ENCODE measurements around the gene MMD. TPM values are rescaled to one million over a fixed set of nuclear protein-coding genes. Genes with fewer than 3 reads are reported as not detected.
"Not testable (repeated sequence)": the region's sequence is repeated elsewhere in the genome, so short reads cannot be mapped to it uniquely, and the experiment has no call there.

MMD gene
- total RNA-seq, 5 donors from 2014 or later (not counting 1 experiment from before 2014, with no cell fraction given), result 12.8 to 26.3 (median 17.5) TPM

- CTCF ChIA-PET, result no interaction called here
- peaks cover 0 to 53% of the 10 kb centered on the region in 2 donors for H3K36me3 ChIP-seq (ENCODE audit: control insufficient read depth in 2 of 2, extremely low read depth in 1 of 2, insufficient read depth in 1 of 2, low read length in 1 of 2)
Observed at GRCh38 chr17:55410722-55411462, 10.7 kb downstream of the MMD start.

GRCh38 chr17:55409030-55409800, 12.4 kb downstream of the MMD start:
- H3K27me3 Mint-ChIP-seq, result no peaks in the 10 kb centered on the region
- DNase-seq (no peak), ATAC-seq (replicated peaks in 1 of 4) (no peak)
- H3K4me1 Mint-ChIP-seq, result peaks cover 0 to 7% (median 6%) of the 10 kb centered on the region in 3 donors
- Histone ChIP-seq H3K27ac (ENCODE audit: low read length) (no peak overlapping the region), H3K36me3 (ENCODE audit: control insufficient read depth in 2 of 2, extremely low read depth in 1 of 2, insufficient read depth in 1 of 2, low read length in 1 of 2) (peaks cover 0 to 56% of the 10 kb centered on the region in 2 donors), H3K4me3 (ENCODE audit: control insufficient read depth in 1 of 2, extremely low read depth in 1 of 2, low read length in 1 of 2) (no peak overlapping the region), H3K9me3 (no peaks in the 10 kb centered on the region), H3K4me1 (ENCODE audit: control insufficient read depth in 1 of 2, extremely low read depth in 1 of 2, insufficient read depth in 2 of 2, low read length in 2 of 2) (no peaks in the 10 kb centered on the region), H3K27me3 (replicated peaks in 1 of 2; ENCODE audit: control insufficient read depth in 2 of 2, extremely low read depth in 1 of 2, insufficient read depth in 2 of 2, low read length in 1 of 2) (no peaks in the 10 kb centered on the region)
- ChIA-PET POLR2A (no interaction called here), CTCF (no interaction called here)
- peaks cover 72% of the 10 kb centered on the region for H3K36me3 Mint-ChIP-seq
- H3K9me3 Mint-ChIP-seq, result no peaks in the 10 kb centered on the region
- H3K27ac Mint-ChIP-seq, result no peak overlapping the region
- no peak overlapping the region for H3K4me3 Mint-ChIP-seq
- no CpG with 5 or more reads among the region's 4 CpGs for WGBS (ENCODE audit: insufficient coverage)

More at GRCh38 chr17:55410722-55411462, 10.7 kb downstream of the MMD start:
- 88% methylated on average over 1 of the region's 5 CpGs for WGBS (ENCODE audit: insufficient coverage)
- DNase-seq, result no peak
- POLR2A ChIA-PET, result interaction anchor here in 1 of 2 donors (0.7 kb wide), 2 partner anchors 49 to 157 kb away, joined by 3 to 6 read pairs; no protein-coding TSS in a partner anchor
- Histone ChIP-seq H3K27ac (ENCODE audit: low read length) (no peak overlapping the region), H3K27me3 (replicated peaks in 1 of 2; ENCODE audit: control insufficient read depth in 2 of 2, extremely low read depth in 1 of 2, insufficient read depth in 2 of 2, low read length in 1 of 2) (no peaks in the 10 kb centered on the region), H3K9me3 (no peaks in the 10 kb centered on the region), H3K4me1 (ENCODE audit: control insufficient read depth in 1 of 2, extremely low read depth in 1 of 2, insufficient read depth in 2 of 2, low read length in 2 of 2) (no peaks in the 10 kb centered on the region), H3K4me3 (ENCODE audit: control insufficient read depth in 1 of 2, extremely low read depth in 1 of 2, low read length in 1 of 2) (no peak overlapping the region)
- Mint-ChIP-seq H3K27ac (no peak overlapping the region), H3K4me1 (peaks cover 0 to 17% (median 15%) of the 10 kb centered on the region in 3 donors), H3K27me3 (no peaks in the 10 kb centered on the region), H3K9me3 (no peaks in the 10 kb centered on the region), H3K4me3 (no peak overlapping the region), H3K36me3 (peaks cover 62% of the 10 kb centered on the region)
- no peak for ATAC-seq (replicated peaks in 1 of 4)

GRCh38 chr17:55407641-55408566, 13.7 kb downstream of the MMD start:
- H3K9me3 ChIP-seq, result no peaks in the 10 kb centered on the region
- Mint-ChIP-seq H3K27me3 (no peaks in the 10 kb centered on the region), H3K36me3 (peaks cover 67% of the 10 kb centered on the region), H3K4me3 (no peak overlapping the region), H3K4me1 (no peaks in the 10 kb centered on the region), H3K27ac (no peak overlapping the region), H3K9me3 (no peaks in the 10 kb centered on the region)
- no peaks in the 10 kb centered on the region for H3K27me3 ChIP-seq (replicated peaks in 1 of 2; ENCODE audit: control insufficient read depth in 2 of 2, extremely low read depth in 1 of 2, insufficient read depth in 2 of 2, low read length in 1 of 2)
- CTCF ChIA-PET, result no interaction called here
- H3K27ac ChIP-seq (ENCODE audit: low read length), result no peak overlapping the region
- H3K4me1 ChIP-seq (ENCODE audit: control insufficient read depth in 1 of 2, extremely low read depth in 1 of 2, insufficient read depth in 2 of 2, low read length in 2 of 2), result no peaks in the 10 kb centered on the region
- POLR2A ChIA-PET, result no interaction called here
- H3K36me3 ChIP-seq (ENCODE audit: control insufficient read depth in 2 of 2, extremely low read depth in 1 of 2, insufficient read depth in 1 of 2, low read length in 1 of 2), result peaks cover 0 to 51% of the 10 kb centered on the region in 2 donors
- WGBS (ENCODE audit: insufficient coverage), result no CpG with 5 or more reads among the region's 5 CpGs
- H3K4me3 ChIP-seq (ENCODE audit: control insufficient read depth in 1 of 2, extremely low read depth in 1 of 2, low read length in 1 of 2), result no peak overlapping the region
- no peak for ATAC-seq (replicated peaks in 1 of 4)
- DNase-seq, result no peak

GRCh38 chr17:55405600-55405999, 16.0 kb downstream of the MMD start:
- DNase-seq (no peak), ATAC-seq (replicated peaks in 1 of 4) (no peak)
- no peaks in the 10 kb centered on the region for H3K9me3 ChIP-seq
- no peak overlapping the region for H3K4me3 ChIP-seq (ENCODE audit: control insufficient read depth in 1 of 2, extremely low read depth in 1 of 2, low read length in 1 of 2)
- no peak overlapping the region for H3K27ac ChIP-seq (ENCODE audit: low read length)
- H3K4me3 Mint-ChIP-seq, result no peak overlapping the region
- H3K27me3 ChIP-seq (replicated peaks in 1 of 2; ENCODE audit: control insufficient read depth in 2 of 2, extremely low read depth in 1 of 2, insufficient read depth in 2 of 2, low read length in 1 of 2), result no peaks in the 10 kb centered on the region
- H3K4me1 ChIP-seq (ENCODE audit: control insufficient read depth in 1 of 2, extremely low read depth in 1 of 2, insufficient read depth in 2 of 2, low read length in 2 of 2), result no peaks in the 10 kb centered on the region
- H3K36me3 ChIP-seq (ENCODE audit: control insufficient read depth in 2 of 2, extremely low read depth in 1 of 2, insufficient read depth in 1 of 2, low read length in 1 of 2), result peaks cover 0 to 51% of the 10 kb centered on the region in 2 donors
- H3K36me3 Mint-ChIP-seq, result peaks cover 62% of the 10 kb centered on the region
- no CpG with 5 or more reads among the region's 1 CpG for WGBS (ENCODE audit: insufficient coverage)
- no peaks in the 10 kb centered on the region for H3K9me3 Mint-ChIP-seq
- H3K27ac Mint-ChIP-seq, result no peak overlapping the region
- no peaks in the 10 kb centered on the region for H3K4me1 Mint-ChIP-seq
- no peaks in the 10 kb centered on the region for H3K27me3 Mint-ChIP-seq
- ChIA-PET POLR2A (no interaction called here), CTCF (no interaction called here)

- CTCF ChIA-PET; H3K9me3 Mint-ChIP-seq; POLR2A ChIA-PET; H3K4me1 ChIP-seq (ENCODE audit: control insufficient read depth in 1 of 2, extremely low read depth in 1 of 2, insufficient read depth in 2 of 2, low read length in 2 of 2); H3K27ac ChIP-seq (ENCODE audit: low read length); H3K4me3 Mint-ChIP-seq; H3K4me3 ChIP-seq (ENCODE audit: control insufficient read depth in 1 of 2, extremely low read depth in 1 of 2, low read length in 1 of 2); H3K9me3 ChIP-seq; H3K27ac Mint-ChIP-seq; H3K27me3 ChIP-seq (replicated peaks in 1 of 2; ENCODE audit: control insufficient read depth in 2 of 2, extremely low read depth in 1 of 2, insufficient read depth in 2 of 2, low read length in 1 of 2); H3K27me3 Mint-ChIP-seq; H3K4me1 Mint-ChIP-seq; DNase-seq; ATAC-seq (replicated peaks in 1 of 4): not testable (repeated sequence)
- H3K36me3 Mint-ChIP-seq, result peaks cover 61% of the 10 kb centered on the region
- WGBS (ENCODE audit: insufficient coverage), result no CpG with 5 or more reads among the region's 5 CpGs
- peaks cover 0 to 49% of the 10 kb centered on the region in 2 donors for H3K36me3 ChIP-seq (ENCODE audit: control insufficient read depth in 2 of 2, extremely low read depth in 1 of 2, insufficient read depth in 1 of 2, low read length in 1 of 2)
Observed at GRCh38 chr17:55404197-55404596, 17.4 kb downstream of the MMD start.

DNA sequence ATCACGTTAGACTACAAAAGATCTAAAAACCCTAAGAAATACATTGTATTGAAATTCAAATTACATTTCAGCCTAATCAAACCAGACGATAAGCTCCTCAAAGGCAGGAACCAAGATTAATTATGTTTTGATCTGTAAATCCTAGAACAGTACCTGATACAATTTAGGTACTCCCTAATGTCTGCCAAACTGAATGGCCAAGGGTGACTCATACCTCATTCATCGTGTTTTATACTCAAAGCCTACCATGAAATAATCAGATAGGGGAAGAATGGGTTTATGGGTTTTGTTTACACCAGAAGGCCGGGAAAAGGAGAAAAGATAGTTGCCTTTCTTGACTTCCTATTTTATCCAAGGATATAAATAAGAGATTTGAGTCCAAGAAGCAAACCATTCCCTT, 19.3 kb downstream of the MMD start:
- ChIA-PET CTCF (no interaction called here), POLR2A (no interaction called here)
- H3K4me1 ChIP-seq (ENCODE audit: control insufficient read depth in 1 of 2, extremely low read depth in 1 of 2, insufficient read depth in 2 of 2, low read length in 2 of 2), result no peaks in the 10 kb centered on the region
- WGBS (ENCODE audit: insufficient coverage), result no CpG with 5 or more reads among the region's 4 CpGs
- H3K9me3 Mint-ChIP-seq, result no peaks in the 10 kb centered on the region
- no peaks in the 10 kb centered on the region for H3K4me1 Mint-ChIP-seq
- ATAC-seq (replicated peaks in 1 of 4), result no peak
- no peaks in the 10 kb centered on the region for H3K27me3 ChIP-seq (replicated peaks in 1 of 2; ENCODE audit: control insufficient read depth in 2 of 2, extremely low read depth in 1 of 2, insufficient read depth in 2 of 2, low read length in 1 of 2)
- H3K4me3 ChIP-seq (ENCODE audit: control insufficient read depth in 1 of 2, extremely low read depth in 1 of 2, low read length in 1 of 2), result no peak overlapping the region
- H3K36me3 ChIP-seq (ENCODE audit: control insufficient read depth in 2 of 2, extremely low read depth in 1 of 2, insufficient read depth in 1 of 2, low read length in 1 of 2), result peaks cover 0 to 38% of the 10 kb centered on the region in 2 donors
- no peaks in the 10 kb centered on the region for H3K9me3 ChIP-seq
- H3K27me3 Mint-ChIP-seq, result no peaks in the 10 kb centered on the region
- H3K27ac Mint-ChIP-seq, result no peak overlapping the region
- H3K36me3 Mint-ChIP-seq, result peaks cover 61% of the 10 kb centered on the region
- no peak overlapping the region for H3K27ac ChIP-seq (ENCODE audit: low read length)
- DNase-seq, result no peak
- H3K4me3 Mint-ChIP-seq, result no peak overlapping the region

Measured in T-cell (primary cell).